ENCODE data around the gene FIP1L1.
"Not testable (repeated sequence)": the region's sequence is repeated elsewhere in the genome, so short reads cannot be mapped to it uniquely, and the experiment has no call there.

Gene FIP1L1, protein sequence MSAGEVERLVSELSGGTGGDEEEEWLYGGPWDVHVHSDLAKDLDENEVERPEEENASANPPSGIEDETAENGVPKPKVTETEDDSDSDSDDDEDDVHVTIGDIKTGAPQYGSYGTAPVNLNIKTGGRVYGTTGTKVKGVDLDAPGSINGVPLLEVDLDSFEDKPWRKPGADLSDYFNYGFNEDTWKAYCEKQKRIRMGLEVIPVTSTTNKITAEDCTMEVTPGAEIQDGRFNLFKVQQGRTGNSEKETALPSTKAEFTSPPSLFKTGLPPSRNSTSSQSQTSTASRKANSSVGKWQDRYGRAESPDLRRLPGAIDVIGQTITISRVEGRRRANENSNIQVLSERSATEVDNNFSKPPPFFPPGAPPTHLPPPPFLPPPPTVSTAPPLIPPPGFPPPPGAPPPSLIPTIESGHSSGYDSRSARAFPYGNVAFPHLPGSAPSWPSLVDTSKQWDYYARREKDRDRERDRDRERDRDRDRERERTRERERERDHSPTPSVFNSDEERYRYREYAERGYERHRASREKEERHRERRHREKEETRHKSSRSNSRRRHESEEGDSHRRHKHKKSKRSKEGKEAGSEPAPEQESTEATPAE

DNA sequence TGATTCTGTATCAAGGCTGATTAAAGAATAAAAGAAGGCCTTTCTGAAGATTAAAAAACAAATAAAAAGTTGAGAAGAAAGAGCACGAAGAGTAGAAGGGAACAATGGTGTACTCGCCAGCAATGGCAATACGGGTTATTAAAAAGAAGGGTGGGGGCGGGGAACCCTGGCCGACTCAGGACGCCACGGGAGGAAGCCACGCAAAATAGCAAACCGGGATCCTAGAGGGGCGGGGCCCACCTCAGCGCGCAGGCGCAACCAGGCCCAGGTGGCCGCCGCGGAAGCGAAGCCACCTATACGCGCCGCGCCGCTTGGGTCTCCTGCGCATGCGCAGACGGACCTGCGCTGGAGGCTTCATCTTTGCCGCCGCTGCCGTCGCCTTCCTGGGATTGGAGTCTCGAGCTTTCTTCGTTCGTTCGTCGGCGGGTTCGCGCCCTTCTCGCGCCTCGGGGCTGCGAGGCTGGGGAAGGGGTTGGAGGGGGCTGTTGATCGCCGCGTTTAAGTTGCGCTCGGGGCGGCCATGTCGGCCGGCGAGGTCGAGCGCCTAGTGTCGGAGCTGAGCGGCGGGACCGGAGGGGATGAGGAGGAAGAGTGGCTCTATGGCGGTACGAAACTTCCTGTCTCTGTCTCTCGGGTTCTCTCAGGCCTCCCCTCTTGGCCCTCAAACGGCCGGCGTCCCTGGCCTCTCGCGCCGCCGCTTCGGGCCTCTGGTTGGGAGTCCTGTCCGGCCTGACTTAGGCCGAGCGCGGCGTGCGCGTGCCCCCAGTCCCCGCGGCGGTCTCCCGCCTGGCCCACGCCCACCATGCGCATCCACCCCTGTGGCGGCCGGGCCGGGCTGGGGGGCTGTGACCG, at the start of gene FIP1L1:
Gene FIP1L1, plus strand, starts transcription at position 323 of the 852 bp plus-strand sequence. Its CDS starts 198 bp downstream, at position 521.
- DNase-seq: peak; percentile 95

DNA sequence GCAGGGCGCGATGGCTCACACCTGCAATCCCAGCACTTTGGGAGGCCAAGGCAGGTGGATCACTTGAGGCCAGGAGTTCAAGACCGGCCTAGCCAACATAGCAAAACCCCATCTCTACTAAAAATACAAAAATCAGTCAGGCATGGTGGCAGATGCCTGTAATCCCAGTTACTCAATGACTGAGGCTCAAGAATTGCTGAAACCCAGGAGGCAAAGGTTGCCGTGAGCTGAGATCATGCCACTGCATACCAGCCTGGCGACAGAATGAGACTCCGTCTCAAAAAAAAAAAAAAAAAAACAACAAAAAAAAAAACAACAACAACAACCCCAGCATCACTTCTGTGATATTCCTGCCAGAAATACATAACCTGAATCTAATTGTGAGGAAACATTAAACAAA, 42.5 kb upstream of the FIP1L1 start:
- not testable (repeated sequence) for DNase-seq

DNA sequence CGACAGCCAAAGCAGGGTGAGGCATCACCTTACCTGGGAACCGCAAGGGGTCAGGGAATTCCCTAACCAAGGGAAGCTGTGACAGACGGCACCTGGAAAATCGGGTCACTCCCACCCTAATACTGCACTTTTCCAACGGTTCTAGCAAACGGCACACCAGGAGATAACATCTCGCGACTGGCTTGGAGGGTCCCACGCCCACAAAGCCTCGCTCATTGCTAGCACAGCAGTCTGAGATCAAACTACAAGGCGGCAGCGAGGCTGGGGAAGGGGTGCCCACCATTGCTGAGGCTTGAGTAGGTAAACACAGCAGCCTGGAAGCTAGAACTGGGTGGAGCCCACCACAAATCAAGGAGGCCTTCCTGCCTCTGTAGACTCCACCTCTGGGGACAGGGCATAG, 37.3 kb upstream of the FIP1L1 start:
- DNase-seq: not testable (repeated sequence)

DNA sequence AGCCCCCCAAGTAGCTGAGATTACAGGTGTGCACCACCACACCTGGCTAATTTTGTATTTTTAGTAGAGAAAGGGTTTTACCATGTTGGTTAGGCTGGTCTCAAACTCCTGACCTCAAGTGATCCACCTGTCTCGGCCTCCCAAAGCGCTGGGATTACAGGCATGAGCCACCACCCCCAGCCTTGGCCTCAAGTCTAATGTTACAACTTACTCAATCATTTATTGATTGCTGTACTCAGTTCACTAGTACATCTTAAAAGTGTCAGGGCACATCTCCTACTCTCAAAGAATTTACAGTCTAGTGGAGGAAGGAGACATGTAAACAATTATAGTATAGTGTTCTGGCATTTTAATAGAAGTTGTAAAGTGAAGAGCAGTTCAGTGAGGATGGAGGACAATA, 31.0 kb upstream of the FIP1L1 start:
- not testable (repeated sequence) for DNase-seq

DNA sequence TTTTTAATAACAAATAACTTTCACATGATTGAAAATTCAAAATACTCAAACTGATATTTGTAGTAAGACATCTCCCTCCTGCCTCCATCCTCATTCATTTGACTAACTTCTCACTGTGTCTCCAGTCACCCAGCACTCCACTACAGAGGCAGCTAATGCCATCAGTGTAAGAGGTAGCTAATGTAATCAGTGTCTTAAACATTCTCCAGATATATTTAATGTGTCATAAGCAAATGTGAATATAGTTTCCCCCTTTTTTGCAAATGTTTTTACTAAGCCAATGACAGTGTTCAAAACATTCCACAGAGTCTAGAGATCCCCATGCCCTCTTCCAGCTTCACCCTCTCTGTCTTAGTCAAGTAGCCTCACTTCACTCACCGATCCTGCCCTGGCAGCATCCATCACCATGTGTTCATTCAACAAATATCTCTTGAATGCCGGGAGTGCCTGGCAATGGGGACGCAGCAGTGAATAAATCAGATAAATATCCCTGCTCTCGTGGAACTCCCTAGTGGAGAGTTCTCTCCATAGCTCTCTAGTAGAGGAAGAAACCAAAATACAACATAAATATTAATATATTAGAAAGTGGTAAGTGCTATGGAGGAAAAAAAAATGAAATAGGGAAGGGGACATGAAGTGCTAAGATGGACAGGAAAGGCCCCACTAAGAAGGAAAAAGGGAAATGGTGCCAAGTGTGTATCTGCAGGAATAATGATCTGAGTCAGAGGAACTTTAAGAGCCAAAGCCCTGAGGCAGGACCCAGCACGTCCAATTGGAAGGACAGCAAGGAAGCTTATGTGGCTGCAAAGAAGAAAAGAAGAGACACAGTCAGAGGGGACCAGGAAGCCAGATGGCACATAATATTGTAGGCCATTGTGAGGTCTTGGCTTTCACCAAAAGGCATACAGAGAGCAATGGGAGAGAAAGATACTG, 30.3 kb upstream of the FIP1L1 start:
- no peak for DNase-seq

DNA sequence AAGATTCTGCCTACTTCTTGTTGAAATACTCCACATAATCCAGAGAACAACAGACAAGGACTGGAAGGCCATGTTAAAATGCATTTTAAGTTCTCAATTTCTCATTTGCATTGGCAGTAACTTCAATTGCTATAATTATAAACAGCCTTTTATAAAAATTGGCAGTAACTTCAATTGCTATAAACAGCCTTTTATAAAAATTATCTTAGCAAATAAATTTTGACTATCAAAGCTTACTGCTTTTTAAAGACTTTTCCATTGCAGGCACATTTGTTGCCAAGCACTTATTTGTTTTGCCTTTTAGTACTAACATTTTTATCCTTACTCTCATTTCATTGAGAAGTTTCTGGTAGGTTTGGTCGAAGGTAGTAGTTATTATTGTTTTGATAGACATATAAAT, 29.4 kb upstream of the FIP1L1 start:
- DNase-seq: no peak

- DNase-seq: no peak
Measured at GRCh38 chr4:53349091-53349491, 28.4 kb upstream of the FIP1L1 start.

GRCh38 chr4:53354012-53354722, 23.3 kb upstream of the FIP1L1 start:
- DNase-seq: no peak

DNA sequence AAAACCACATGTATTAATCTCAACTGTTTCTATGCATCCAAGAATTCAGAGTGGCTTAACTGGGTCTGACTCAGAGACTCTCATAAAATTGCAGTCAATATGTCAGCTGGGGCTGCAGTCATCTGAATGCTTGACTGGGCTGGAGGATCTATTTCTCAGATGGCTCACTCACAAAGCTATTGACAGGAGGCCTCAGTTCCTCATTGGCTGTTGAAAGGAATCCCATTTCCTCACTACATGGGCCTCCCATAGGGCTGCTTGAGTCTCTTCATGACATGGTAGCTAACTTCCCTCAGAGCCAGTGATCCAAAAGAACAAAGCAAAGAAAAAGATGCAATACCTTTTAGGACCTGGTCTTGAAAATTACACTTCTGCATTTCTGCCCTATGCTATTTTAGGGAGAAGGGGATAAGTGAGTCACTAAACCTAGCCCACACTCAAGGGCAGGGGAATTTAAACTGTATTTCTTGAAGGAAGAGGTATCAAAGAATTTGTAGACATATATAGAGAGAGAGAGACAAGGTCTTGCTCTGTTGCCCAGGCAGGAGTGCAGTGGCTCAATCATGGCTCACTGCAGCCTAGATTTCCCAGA, 21.4 kb upstream of the FIP1L1 start:
- DNase-seq: peak; percentile 21

DNA sequence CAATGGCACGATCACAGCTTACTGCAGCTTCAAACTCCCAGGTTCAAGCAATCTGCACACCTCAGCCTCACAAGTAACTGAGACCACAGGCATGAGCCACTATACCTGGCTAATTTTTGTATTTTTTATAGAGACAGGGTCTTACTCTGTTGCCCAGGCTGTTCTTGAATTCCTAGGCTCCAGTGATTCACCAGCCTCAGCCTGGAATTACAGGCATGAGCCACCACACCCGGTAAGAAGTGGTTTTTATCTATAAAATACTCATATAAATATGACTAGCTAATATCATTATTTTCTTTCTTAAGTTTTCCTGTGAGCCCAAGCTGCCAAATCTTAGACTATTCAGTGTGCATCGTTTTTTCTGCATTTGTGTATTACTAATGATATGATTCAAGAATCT, 16.0 kb upstream of the FIP1L1 start:
- no peak for DNase-seq

DNA sequence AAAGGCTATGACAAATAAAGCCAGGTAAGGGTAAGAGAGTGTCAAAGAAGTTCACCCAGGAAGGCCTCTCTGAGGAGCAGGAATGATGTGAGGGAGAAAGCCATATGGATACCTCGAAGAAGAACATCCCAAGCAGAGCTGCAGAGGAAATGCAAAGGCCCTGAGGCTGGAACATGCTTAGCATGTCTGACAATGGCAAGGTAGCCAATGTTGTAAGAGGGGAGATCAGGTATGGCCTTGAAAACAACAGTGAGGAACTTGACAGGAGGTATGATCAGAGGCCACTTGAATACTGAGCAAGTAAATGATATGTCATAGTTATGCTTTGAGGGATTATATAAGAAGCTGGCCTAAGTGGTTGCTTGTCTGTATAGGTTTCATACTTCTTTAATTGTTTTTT, 15.3 kb upstream of the FIP1L1 start:
- no peak for DNase-seq

DNA sequence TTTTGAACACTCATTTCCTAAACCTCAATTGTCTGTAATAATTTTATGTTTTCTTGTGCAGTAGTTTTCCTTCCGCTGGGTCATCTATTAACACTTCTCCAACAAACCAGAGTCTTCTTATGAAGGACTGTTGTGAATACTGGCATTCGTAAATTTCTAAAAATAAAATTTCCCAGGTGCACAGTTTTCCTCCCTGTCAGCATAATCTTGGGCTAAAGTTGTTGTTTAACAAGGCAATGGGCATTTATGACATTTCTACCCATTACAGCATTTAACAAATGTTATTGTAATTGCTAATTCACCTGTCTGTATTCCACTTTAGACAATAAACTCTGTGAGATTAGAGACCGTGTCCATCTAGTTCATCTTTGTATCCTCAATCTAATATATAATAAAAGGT, 12.8 kb upstream of the FIP1L1 start:
- no peak for DNase-seq

- peak; percentile 33 for DNase-seq
Measured at GRCh38 chr4:53365121-53365485, 12.3 kb upstream of the FIP1L1 start.

DNA sequence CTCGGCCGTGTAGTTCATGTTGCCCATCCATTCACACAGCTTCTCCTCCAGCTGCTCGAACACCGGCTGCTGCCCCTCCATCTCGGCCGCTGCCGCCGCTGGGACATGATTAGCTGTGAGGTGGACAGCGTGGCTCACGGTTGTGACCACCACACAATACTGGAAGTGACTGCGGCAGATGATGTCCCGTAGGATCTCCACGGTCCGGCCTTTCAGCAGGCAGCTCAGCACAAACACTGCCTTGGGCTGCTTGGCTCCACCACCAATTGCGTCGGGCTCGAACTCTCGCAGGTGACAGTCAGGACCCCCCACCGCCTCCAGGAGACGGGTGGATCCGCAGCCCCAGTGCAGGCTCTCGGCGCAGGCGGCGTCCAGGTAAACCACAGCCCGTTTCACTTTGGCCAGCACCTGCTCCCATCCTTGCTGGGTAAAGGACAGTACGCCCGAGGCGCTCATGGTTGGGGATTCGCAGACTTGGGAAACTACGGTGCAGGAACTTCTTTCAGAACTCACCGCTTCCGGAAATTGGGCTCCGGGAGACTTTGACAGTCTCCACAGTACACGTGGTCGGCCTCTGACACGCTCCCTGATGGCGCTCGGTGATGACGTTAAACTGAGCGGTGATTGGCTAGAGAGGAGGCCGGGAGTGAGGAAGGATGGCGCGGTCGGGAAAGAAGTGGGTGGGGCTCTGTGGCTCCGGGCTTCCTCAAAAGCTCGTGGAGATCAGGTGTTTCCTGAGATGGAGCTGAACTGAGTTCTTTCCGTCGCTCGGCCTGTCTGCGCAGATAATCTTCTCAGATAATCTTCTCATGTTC, 11.7 kb upstream of the FIP1L1 start, which contains the start of gene SCFD2:
Gene SCFD2, minus strand, starts transcription at position 576 of the 815 bp plus-strand sequence.
- peak; percentile 98 for DNase-seq

DNA sequence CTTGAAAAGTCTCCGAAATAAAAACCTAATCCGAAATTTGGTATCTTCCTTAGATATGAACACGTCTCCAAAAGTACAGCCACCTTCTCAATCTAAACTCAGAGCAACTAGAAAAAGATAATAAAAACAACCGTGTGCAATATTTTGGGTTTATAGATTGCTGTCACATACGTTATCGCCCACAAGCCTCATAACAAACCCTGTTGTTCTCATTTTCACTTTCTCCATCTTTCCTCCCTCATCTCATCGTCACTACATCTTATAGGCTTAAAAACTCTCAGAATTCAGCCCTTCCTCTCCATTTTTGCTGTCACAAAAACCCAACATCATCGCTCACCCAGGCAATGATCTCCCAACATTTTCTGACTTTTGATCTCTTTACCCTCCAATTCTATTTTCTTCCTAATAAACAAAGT, 11.1 kb upstream of the FIP1L1 start:
- DNase-seq: no peak

DNA sequence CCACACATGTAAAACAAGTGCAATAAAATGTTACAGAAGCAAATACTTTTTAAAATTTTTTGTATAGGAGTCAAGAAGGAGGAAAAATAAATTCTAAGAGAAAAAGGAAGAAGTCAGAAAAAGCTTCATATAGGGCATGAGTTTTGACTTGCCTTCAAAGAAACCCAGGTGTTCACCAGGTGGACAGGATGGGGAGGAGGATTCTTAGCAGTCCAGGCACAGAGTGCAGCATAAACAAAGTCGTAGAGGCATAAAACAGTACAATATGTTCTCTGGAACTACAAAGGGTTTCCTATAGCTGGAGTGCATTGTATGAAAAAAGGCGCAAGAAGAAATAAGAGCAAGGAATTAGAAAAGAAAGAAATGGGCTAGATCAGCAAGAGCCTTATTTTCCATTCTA, 9.7 kb upstream of the FIP1L1 start:
- DNase-seq: no peak

DNA sequence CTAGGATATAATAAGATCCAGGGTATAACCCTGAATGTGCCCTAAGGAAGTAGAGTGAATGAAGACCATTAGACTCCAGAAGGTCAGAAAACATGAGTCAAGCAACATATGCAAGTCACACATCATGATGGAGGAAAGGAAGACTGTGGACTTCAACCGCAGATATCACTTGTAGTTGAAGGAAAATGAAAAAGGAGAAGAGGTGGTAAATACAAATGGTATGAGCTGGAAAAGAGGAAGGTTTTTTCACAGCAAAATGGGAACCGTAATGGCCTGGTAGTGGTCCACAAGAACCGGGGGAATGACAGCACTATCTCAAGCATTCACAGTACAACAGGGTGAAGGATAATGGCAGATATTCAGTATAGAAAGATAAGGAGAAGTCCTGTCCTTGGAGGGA, 6.4 kb upstream of the FIP1L1 start:
- peak; percentile 35 for DNase-seq

GRCh38 chr4:53371843-53372521, 5.5 kb upstream of the FIP1L1 start:
- no peak for DNase-seq

GRCh38 chr4:53374777-53375258, 2.6 kb upstream of the FIP1L1 start:
- no peak for DNase-seq

DNA sequence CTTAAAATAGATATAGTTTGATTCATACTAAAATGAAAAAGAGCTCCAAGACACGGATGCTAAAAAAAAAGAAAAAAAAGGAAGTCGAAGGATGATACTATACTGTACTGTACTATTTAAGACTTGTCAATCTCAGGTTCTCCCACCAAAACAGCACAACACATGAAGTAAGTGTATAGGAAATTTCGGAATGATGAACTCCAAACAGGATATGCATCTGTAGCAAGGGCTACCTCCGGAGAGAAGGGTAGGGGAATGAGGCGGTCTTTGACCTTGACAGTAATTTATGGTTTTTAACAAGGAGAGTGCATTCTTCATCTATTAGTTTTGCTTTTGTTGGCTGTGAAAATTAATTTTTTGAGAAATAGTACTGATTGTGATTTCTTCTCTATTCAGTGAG, 541 bp upstream of the FIP1L1 start:
- DNase-seq: no peak
